Endothelial cell of umbilical vein (primary cell): ENCODE results near the gene TEX53. TPM values are rescaled to one million over a fixed set of nuclear protein-coding genes. Genes with fewer than 3 reads are reported as not detected.

Experiments used
- BruUV-seq: library from RNA; stranded (reverse); fragments of 400-500 nt; replicated peaks from 2 replicates; lab custom pipeline; 2021; lab: Mats Ljungman, UMichigan
- CTCF ChIA-PET: fragments of 300-600, 350-600 bp; sonication (Branson Sonifier 250); formaldehyde crosslinking; loops from one replicate; lab custom pipeline; 2021; ENCODE audit warnings: antibody characterized with exemption, inconsistent platforms; lab: Charles Lee
- POLR2A ChIA-PET: fragments of 300-600, 350-600 bp; sonication (Branson Sonifier 250); formaldehyde crosslinking; loops from one replicate; lab custom pipeline; 2021; ENCODE audit warnings: antibody characterized with exemption, inconsistent platforms; lab: Charles Lee
- DNase-seq: peaks from one replicate; pipeline ENCODE4 v3.0.0-alpha.2; 2011; ENCODE audit warnings: low read depth, low spot score
- FAIRE-seq: peaks from 2 replicates; lab custom pipeline; 2011; peaks lifted over from hg19 to GRCh38; lab: Jason Lieb, UNC
- H2AFZ ChIP-seq: 2 replicates; pipeline ENCODE4 v1.6.0; 2012; ENCODE audit warnings: low read depth, low read length, control low read depth, inconsistent platforms
- H3K27ac ChIP-seq: 2 replicates; pipeline ENCODE4 v1.5.1; 2011; ENCODE audit warnings: low read depth, mild to moderate bottlenecking, control low read depth, low read length, moderate library complexity; ENCODE audit not compliant: insufficient read depth
- H3K27me3 ChIP-seq, 2 experiments: 2 replicates each; pipeline versions ENCODE4 v1.6.0 to v1.6.1; 2011; ENCODE audit warnings: low read length in 2 of 2, mixed read lengths in 1 of 2; ENCODE audit not compliant: control insufficient read depth in 2 of 2, insufficient read depth in 2 of 2
- H3K36me3 ChIP-seq, 2 experiments: 2 replicates in 1 of 2; 3 replicates in 1 of 2; pipeline ENCODE4 v1.5.1; 2011; ENCODE audit warnings: low read length in 2 of 2, mild to moderate bottlenecking in 1 of 2, moderate library complexity in 1 of 2; ENCODE audit not compliant: control insufficient read depth in 2 of 2, insufficient read depth in 2 of 2; ENCODE audit errors: extremely low read depth in 1 of 2
- H3K4me1 ChIP-seq: 3 replicates; pipeline ENCODE4 v1.5.1; 2011; ENCODE audit warnings: mild to moderate bottlenecking, low read length; ENCODE audit not compliant: control insufficient read depth, insufficient read depth; ENCODE audit errors: extremely low read depth
- H3K4me2 ChIP-seq: 2 replicates; pipeline ENCODE4 v1.6.1; 2011; ENCODE audit warnings: low read length, control low read depth, mixed read lengths; ENCODE audit not compliant: insufficient read depth
- H3K4me3 ChIP-seq, 3 experiments: fragments of 200-600 bp in 1 of 3; sonication (generic), shearing (Covaris generic) in 1 of 3; replicated peaks in 1 of 3; 2 replicates each; pipeline ENCODE4 v1.5.1; 2011 to 2016; ENCODE audit warnings: control low read depth in 3 of 3, low read length in 3 of 3, mild to moderate bottlenecking in 2 of 3, inconsistent platforms in 1 of 3, low read depth in 1 of 3, moderate library complexity in 1 of 3; ENCODE audit not compliant: insufficient read depth in 1 of 3
- H3K79me2 ChIP-seq: 2 replicates; pipeline ENCODE4 v1.6.0; 2012; ENCODE audit warnings: low read length, inconsistent platforms; ENCODE audit not compliant: control insufficient read depth, insufficient read depth
- H3K9ac ChIP-seq: replicated peaks from 2 replicates; pipeline ENCODE3; 2011; ENCODE audit warnings: low read length, control low read depth; ENCODE audit not compliant: insufficient read depth; ENCODE audit errors: extremely low read depth
- H3K9me1 ChIP-seq: replicated peaks from 3 replicates; pipeline ENCODE4 v1.6.0; 2011; ENCODE audit warnings: mild to moderate bottlenecking, low read length; ENCODE audit not compliant: control insufficient read depth, insufficient read depth; ENCODE audit errors: extremely low read depth
- H3K9me3 ChIP-seq: replicated peaks from 2 replicates; pipeline ENCODE4 v1.5.1; 2012; ENCODE audit warnings: low read length, inconsistent platforms; ENCODE audit not compliant: control insufficient read depth, insufficient read depth
- H4K20me1 ChIP-seq: replicated peaks from 2 replicates; pipeline ENCODE3; 2011; ENCODE audit warnings: mild to moderate bottlenecking, low read length; ENCODE audit not compliant: control insufficient read depth, insufficient read depth; ENCODE audit errors: extremely low read depth
- CTCF ChIP-seq, 2 donors: IDR thresholded peaks; 1 replicate in 1 of 2; 2 replicates in 1 of 2; pipeline ENCODE4 v1.5.1; 2011; ENCODE audit warnings: low read length in 2 of 2, mild to moderate bottlenecking in 2 of 2, moderate library complexity in 2 of 2, control low read depth in 1 of 2, inconsistent platforms in 1 of 2, low read depth in 1 of 2; ENCODE audit not compliant: insufficient read depth in 1 of 2; ENCODE audit errors: extremely low read depth in 1 of 2
- EZH2 ChIP-seq: IDR thresholded peaks from 2 replicates; pipeline ENCODE4 v1.6.1; 2012; ENCODE audit warnings: borderline replicate concordance, low read depth, mild to moderate bottlenecking, moderate library complexity, low read length, inconsistent platforms; ENCODE audit not compliant: severe bottlenecking
- FOS ChIP-seq: IDR thresholded peaks from 2 replicates; pipeline ENCODE4 v1.6.1; 2011; ENCODE audit warnings: mild to moderate bottlenecking, low read length, moderate library complexity, borderline replicate concordance; ENCODE audit not compliant: insufficient read depth
- GATA2 ChIP-seq: IDR thresholded peaks from 2 replicates; pipeline ENCODE4 v1.7.0; 2011; ENCODE audit warnings: low read depth, mild to moderate bottlenecking, moderate library complexity, mixed read lengths, low read length; ENCODE audit not compliant: insufficient read length, insufficient read depth
- JUN ChIP-seq: IDR thresholded peaks from 2 replicates; pipeline ENCODE4 v1.6.1; 2011; ENCODE audit warnings: borderline replicate concordance, low read depth; ENCODE audit not compliant: insufficient read length, insufficient read depth
- MAX ChIP-seq: IDR thresholded peaks from 2 replicates; pipeline ENCODE4 v1.6.1; 2011; ENCODE audit not compliant: insufficient read depth, insufficient read length
- MYC ChIP-seq: IDR thresholded peaks from one replicate; pipeline ENCODE4 v1.6.1; 2011; ENCODE audit warnings: mild to moderate bottlenecking, low read depth, low read length
- POLR2A ChIP-seq: IDR thresholded peaks from 2 replicates; pipeline ENCODE4 v1.6.1; 2012; ENCODE audit warnings: low read depth, mild to moderate bottlenecking, control low read depth, low read length
- POLR2AphosphoS5 ChIP-seq: IDR thresholded peaks from 2 replicates; pipeline ENCODE4 v1.6.1; 2012; ENCODE audit warnings: low read depth, mild to moderate bottlenecking, control low read depth, low read length, moderate library complexity; ENCODE audit not compliant: insufficient read depth
- dilution Hi-C: fragments of 300-500 bp; cut with MboI; formaldehyde crosslinking; loops from one replicate; pipeline ENCODE4 v1.15.0; 2019; ENCODE audit warnings: low sequenced_read_pairs; ENCODE audit not compliant: extremely low pct_ligation_motif_present
- intact Hi-C: fragments of 100-400 bp; cut with micrococcal nuclease; formaldehyde crosslinking; loops from one replicate; pipeline ENCODE4 v1.10.0; 2022
- polyA plus RNA-seq, 4 experiments: library from polyadenylated mRNA; depleted of rRNA in 3 of 4; stranded (reverse) in 3 of 4; unstranded in 1 of 4; fragments of >200 nt; gene quantifications; 2 replicates each; pipeline versions ENCODE4 v1.2.1 to v1.2.3, GENCODE V29; 2011 to 2012; ENCODE audit warnings: missing spikeins in 1 of 4
- total RNA-seq: library from RNA; stranded (reverse); gene quantifications from 2 replicates; pipeline ENCODE4 v1.2.3, GENCODE V29; 2021

Gene TEX53
- total and polyA plus RNA-seq, 2 donors (not counting 3 experiments of a cell fraction or from before 2014, with no cell fraction given) = not detected

GRCh38 chr9:114688909-114689610 is 31.5 kb upstream of the TEX53 start:
- Histone ChIP-seq H3K9ac (no peak overlapping the region), H3K4me2 (no peak overlapping the region), H3K27ac (no peak overlapping the region), H2AFZ (no peak overlapping the region), H3K4me3 (no peak overlapping the region), H3K4me1 (peaks cover 12% of the 10 kb centered on the region), H3K36me3 (no peaks in the 10 kb centered on the region), H3K9me3 (no peaks in the 10 kb centered on the region), H3K79me2 (no peaks in the 10 kb centered on the region), H3K9me1 (no peaks in the 10 kb centered on the region), H3K27me3 (no peaks in the 10 kb centered on the region), H4K20me1 (no peaks in the 10 kb centered on the region)
- ChIA-PET POLR2A (no interaction called here), CTCF (interaction anchor here (0.9 to 3.1 kb wide), 3 partner anchors 9 to 222 kb away, joined by 5 to 21 read pairs (median 7); no protein-coding TSS in a partner anchor)
- TF ChIP-seq POLR2A (no peak), JUN (no peak), EZH2 (no peak), CTCF (IDR thresholded peaks at IDR 0.05; ENCODE audit: extremely low read depth in 1 of 2, insufficient read depth in 1 of 2, low read depth in 1 of 2, low read length in 2 of 2) (no peak), GATA2 (no peak), MYC (no peak), FOS (no peak), MAX (no peak), POLR2AphosphoS5 (no peak)
- BruUV-seq = no TSS peak
- peak; percentile 35 for FAIRE-seq
- intact Hi-C loops = no loop called here
- no peak for DNase-seq
- dilution Hi-C loops = no loop called here
